Measurements from ENCODE around the gene SFXN4. TPM values are rescaled to one million over a fixed set of nuclear protein-coding genes. Genes with fewer than 3 reads are reported as not detected.
"Not testable (repeated sequence)": the region's sequence is repeated elsewhere in the genome, so short reads cannot be mapped to it uniquely, and the experiment has no call there.

The SFXN4 gene
- total RNA-seq, 1 experiment from 2014 or later: 21.9 TPM

DNA sequence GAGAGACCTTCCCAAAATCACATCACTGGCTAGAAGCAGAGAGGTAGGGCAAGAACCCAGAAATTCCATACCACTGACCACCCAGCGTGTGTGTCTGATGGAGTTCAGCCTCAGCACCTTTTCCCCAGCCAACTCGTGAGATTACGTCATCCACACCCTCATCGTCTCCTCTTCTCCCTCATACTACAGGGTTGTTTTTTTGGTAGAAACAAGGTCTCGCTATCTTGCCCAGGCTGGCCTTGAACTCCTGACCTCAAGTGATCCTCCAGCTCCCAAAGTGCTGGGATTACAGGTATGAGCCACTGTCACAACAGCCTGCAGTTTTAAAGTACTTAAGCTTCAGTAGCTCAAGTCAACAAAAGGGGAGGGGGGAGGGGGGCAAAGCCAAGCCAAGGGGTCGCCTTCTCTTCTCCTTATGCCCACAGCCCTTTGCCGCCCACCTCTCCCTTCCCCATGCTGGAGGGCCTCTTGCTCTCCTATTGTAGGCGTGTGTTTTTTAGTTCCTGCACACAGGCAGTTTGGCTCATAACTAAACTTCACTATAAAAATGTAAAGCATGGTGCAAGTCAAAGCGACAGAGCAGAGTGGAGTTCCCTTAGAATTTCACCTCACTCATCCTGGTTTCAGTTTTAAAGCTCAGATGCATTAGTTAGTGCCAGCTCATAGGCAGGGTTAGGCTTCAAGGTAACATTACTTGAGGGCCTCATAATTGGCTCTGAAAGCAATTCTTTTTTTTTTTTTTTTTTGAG lies 18.3 kb upstream of the SFXN4 start:
- H3K9me3 Mint-ChIP-seq: peaks cover 11% of the 10 kb centered on the region in 2 experiments

DNA sequence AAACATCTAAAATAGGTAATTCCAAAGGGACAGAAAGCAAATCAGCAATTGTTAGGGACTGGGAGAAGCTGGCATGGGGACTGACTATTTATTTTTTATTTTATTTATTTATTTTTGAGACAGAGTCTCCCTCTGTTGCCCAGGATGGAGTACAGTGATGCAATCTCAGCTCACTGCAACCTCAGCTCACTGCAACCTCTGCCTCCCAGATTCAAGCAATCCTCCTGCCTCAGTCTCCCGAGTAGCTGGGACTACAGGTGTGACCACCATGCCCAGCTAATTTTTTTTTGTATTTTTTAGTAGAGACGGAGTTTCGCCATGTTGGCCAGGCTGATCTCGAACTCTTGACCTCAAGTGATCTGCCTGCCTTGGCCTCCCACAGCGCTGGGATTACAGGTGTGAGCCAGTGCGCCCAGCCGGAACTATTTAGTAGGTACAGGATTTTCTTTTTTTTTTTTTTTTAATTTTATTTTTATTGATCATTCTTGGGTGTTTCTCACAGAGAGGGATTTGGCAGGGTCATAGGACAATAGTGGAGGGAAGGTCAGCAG lies 15.4 kb upstream of the SFXN4 start:
- H3K9me3 Mint-ChIP-seq: peaks cover 11% of the 10 kb centered on the region in 2 experiments
- not testable (repeated sequence) for H3K18ac ChIP-seq (ENCODE audit: insufficient read length, low read depth, low read length); DNase-seq; H3K14ac ChIP-seq (ENCODE audit: insufficient read depth, low read length); H4K8ac ChIP-seq (replicated peaks; ENCODE audit: insufficient read length, low read depth, low read length); H2BK20ac ChIP-seq (ENCODE audit: low read depth, low read length, poor library complexity, severe bottlenecking); H2AK5ac ChIP-seq (ENCODE audit: insufficient read length, low read length); H2BK12ac ChIP-seq (ENCODE audit: insufficient read length, low read depth, low read length); H3K4me3 Mint-ChIP-seq; H3K23me2 ChIP-seq (ENCODE audit: insufficient read length, low read depth, low read length, poor library complexity, severe bottlenecking); H3K79me1 ChIP-seq (ENCODE audit: insufficient read depth, low read depth, low read length, poor library complexity, severe bottlenecking); H3K9me3 ChIP-seq (ENCODE audit: control insufficient read depth, low read depth, low read length); H3K4ac ChIP-seq (ENCODE audit: low read depth, low read length); H3K27me3 ChIP-seq (ENCODE audit: insufficient read depth, low read length); H3K23ac ChIP-seq (ENCODE audit: insufficient read length, low read depth, low read length); H4K5ac ChIP-seq (ENCODE audit: insufficient read length, low read depth, low read length); H3K56ac ChIP-seq (ENCODE audit: insufficient read length, low read depth, low read length); H4K91ac ChIP-seq (ENCODE audit: insufficient read length, low read depth, low read length); H2BK120ac ChIP-seq (ENCODE audit: low read depth, low read length, poor library complexity, severe bottlenecking); H2BK15ac ChIP-seq (ENCODE audit: low read depth, low read length); H3K79me2 ChIP-seq (ENCODE audit: insufficient read depth, low read length); H4K20me1 ChIP-seq (ENCODE audit: control insufficient read depth, insufficient read depth, insufficient read length); H3K27ac Mint-ChIP-seq; H3K4me2 ChIP-seq (ENCODE audit: insufficient read depth, insufficient read length, low read length); H2BK5ac ChIP-seq (ENCODE audit: insufficient read length, low read length); H3K9ac ChIP-seq (ENCODE audit: extremely low read depth, insufficient read length, low read length); H3K27me3 Mint-ChIP-seq (ENCODE audit: low read depth); H2AFZ ChIP-seq (ENCODE audit: low read length); H3K4me1 Mint-ChIP-seq; H3K4me1 ChIP-seq (ENCODE audit: insufficient read depth, low read length); H3K27ac ChIP-seq (ENCODE audit: insufficient read length, low read depth, low read length); H3T11ph ChIP-seq (ENCODE audit: low read length)
- peaks cover 10 to 19% (median 18%) of the 10 kb centered on the region in 3 experiments; a peak in 6 of 7 replicates for H3K36me3 Mint-ChIP-seq (ENCODE audit: insufficient read depth in 1 of 3, low read depth in 3 of 3)
- no CpG with 5 or more reads among the region's 7 CpGs for WGBS (ENCODE audit: extremely low coverage, insufficient read length, low lambda C conversion rate)

More for the DNA sequence above, 18.3 kb upstream of the SFXN4 start:
- no peaks in the 10 kb centered on the region for H3K9me3 ChIP-seq (ENCODE audit: control insufficient read depth, low read depth, low read length)
- no peaks in the 10 kb centered on the region for H3K23me2 ChIP-seq (ENCODE audit: insufficient read length, low read depth, low read length, poor library complexity, severe bottlenecking)
- H3K9ac ChIP-seq (ENCODE audit: extremely low read depth, insufficient read length, low read length): no peak overlapping the region
- H2BK20ac ChIP-seq (ENCODE audit: low read depth, low read length, poor library complexity, severe bottlenecking): no peak overlapping the region
- H3K27me3 ChIP-seq (ENCODE audit: insufficient read depth, low read length): no peaks in the 10 kb centered on the region; the same call in 1 of the 2 replicates
- H4K5ac ChIP-seq (ENCODE audit: insufficient read length, low read depth, low read length): no peak overlapping the region
- H3K4me2 ChIP-seq (ENCODE audit: insufficient read depth, insufficient read length, low read length): no peak overlapping the region
- H2BK12ac ChIP-seq (ENCODE audit: insufficient read length, low read depth, low read length): no peak overlapping the region
- H3K23ac ChIP-seq (ENCODE audit: insufficient read length, low read depth, low read length): no peak overlapping the region
- no peak overlapping the region for H3K27ac Mint-ChIP-seq
- H3K4me1 ChIP-seq (ENCODE audit: insufficient read depth, low read length): no peaks in the 10 kb centered on the region; the same call in 1 of the 2 replicates
- TF ChIP-seq, protein P1, sequence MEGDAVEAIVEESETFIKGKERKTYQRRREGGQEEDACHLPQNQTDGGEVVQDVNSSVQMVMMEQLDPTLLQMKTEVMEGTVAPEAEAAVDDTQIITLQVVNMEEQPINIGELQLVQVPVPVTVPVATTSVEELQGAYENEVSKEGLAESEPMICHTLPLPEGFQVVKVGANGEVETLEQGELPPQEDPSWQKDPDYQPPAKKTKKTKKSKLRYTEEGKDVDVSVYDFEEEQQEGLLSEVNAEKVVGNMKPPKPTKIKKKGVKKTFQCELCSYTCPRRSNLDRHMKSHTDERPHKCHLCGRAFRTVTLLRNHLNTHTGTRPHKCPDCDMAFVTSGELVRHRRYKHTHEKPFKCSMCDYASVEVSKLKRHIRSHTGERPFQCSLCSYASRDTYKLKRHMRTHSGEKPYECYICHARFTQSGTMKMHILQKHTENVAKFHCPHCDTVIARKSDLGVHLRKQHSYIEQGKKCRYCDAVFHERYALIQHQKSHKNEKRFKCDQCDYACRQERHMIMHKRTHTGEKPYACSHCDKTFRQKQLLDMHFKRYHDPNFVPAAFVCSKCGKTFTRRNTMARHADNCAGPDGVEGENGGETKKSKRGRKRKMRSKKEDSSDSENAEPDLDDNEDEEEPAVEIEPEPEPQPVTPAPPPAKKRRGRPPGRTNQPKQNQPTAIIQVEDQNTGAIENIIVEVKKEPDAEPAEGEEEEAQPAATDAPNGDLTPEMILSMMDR (conservative IDR thresholded peaks at IDR 0.05): no peak
- H3K14ac ChIP-seq (ENCODE audit: insufficient read depth, low read length): no peak overlapping the region
- peaks cover 0 to 5% (median 5%) of the 10 kb centered on the region in 3 experiments; a peak in 5 of 7 replicates for H3K36me3 Mint-ChIP-seq (ENCODE audit: insufficient read depth in 1 of 3, low read depth in 3 of 3)
- H3K4ac ChIP-seq (ENCODE audit: low read depth, low read length): no peak overlapping the region
- H2BK120ac ChIP-seq (ENCODE audit: low read depth, low read length, poor library complexity, severe bottlenecking): no peak overlapping the region
- H2BK5ac ChIP-seq (ENCODE audit: insufficient read length, low read length): no peak overlapping the region
- H3K4me1 Mint-ChIP-seq: peaks cover 3 to 6% of the 10 kb centered on the region in 2 experiments; a peak in 3 of 4 replicates
- H2AFZ ChIP-seq (ENCODE audit: low read length): no peak overlapping the region
- no peak overlapping the region for H3K27ac ChIP-seq (ENCODE audit: insufficient read length, low read depth, low read length)
- peaks cover 2% of the 10 kb centered on the region; the same call in 1 of the 2 replicates for H3K27me3 Mint-ChIP-seq (ENCODE audit: low read depth)
- no peaks in the 10 kb centered on the region for H4K20me1 ChIP-seq (ENCODE audit: control insufficient read depth, insufficient read depth, insufficient read length)
- DNase-seq: no peak
- no peaks in the 10 kb centered on the region for H3K79me2 ChIP-seq (ENCODE audit: insufficient read depth, low read length)
- WGBS (ENCODE audit: extremely low coverage, insufficient read length, low lambda C conversion rate): no CpG with 5 or more reads among the region's 9 CpGs
- no peak overlapping the region for H2AK5ac ChIP-seq (ENCODE audit: insufficient read length, low read length)
- no peak overlapping the region for H3K4me3 Mint-ChIP-seq
- no peak overlapping the region for H2BK15ac ChIP-seq (ENCODE audit: low read depth, low read length)
- H3K56ac ChIP-seq (ENCODE audit: insufficient read length, low read depth, low read length): no peak overlapping the region
- H3T11ph ChIP-seq (ENCODE audit: low read length): no peak overlapping the region
- no peaks in the 10 kb centered on the region for H3K79me1 ChIP-seq (ENCODE audit: insufficient read depth, low read depth, low read length, poor library complexity, severe bottlenecking)
- H3K18ac ChIP-seq (ENCODE audit: insufficient read length, low read depth, low read length): no peak overlapping the region
- no peak overlapping the region for H4K8ac ChIP-seq (replicated peaks; ENCODE audit: insufficient read length, low read depth, low read length)
- no peak overlapping the region for H4K91ac ChIP-seq (ENCODE audit: insufficient read length, low read depth, low read length)

Data from H9 (cell line).